Endothelial cell of umbilical vein (primary cell): ENCODE results near the gene TMOD1. TPM values are rescaled to one million over a fixed set of nuclear protein-coding genes. Genes with fewer than 3 reads are reported as not detected.

Experiments
- BruUV-seq: library from RNA; stranded (reverse); fragments of 400-500 nt; replicated peaks from 2 replicates; lab custom pipeline; 2021; lab: Mats Ljungman, UMichigan
- CTCF ChIA-PET: fragments of 300-600, 350-600 bp; sonication (Branson Sonifier 250); formaldehyde crosslinking; loops from one replicate; lab custom pipeline; 2021; ENCODE audit warnings: antibody characterized with exemption, inconsistent platforms; lab: Charles Lee
- POLR2A ChIA-PET: fragments of 300-600, 350-600 bp; sonication (Branson Sonifier 250); formaldehyde crosslinking; loops from one replicate; lab custom pipeline; 2021; ENCODE audit warnings: antibody characterized with exemption, inconsistent platforms; lab: Charles Lee
- DNase-seq: peaks from one replicate; pipeline ENCODE4 v3.0.0-alpha.2; 2011; ENCODE audit warnings: low read depth, low spot score
- FAIRE-seq: peaks from 2 replicates; lab custom pipeline; 2011; peaks lifted over from hg19 to GRCh38; lab: Jason Lieb, UNC
- H2AFZ ChIP-seq: 2 replicates; pipeline ENCODE4 v1.6.0; 2012; ENCODE audit warnings: low read depth, low read length, control low read depth, inconsistent platforms
- H3K27ac ChIP-seq: 2 replicates; pipeline ENCODE4 v1.5.1; 2011; ENCODE audit warnings: low read depth, mild to moderate bottlenecking, control low read depth, low read length, moderate library complexity; ENCODE audit not compliant: insufficient read depth
- H3K27me3 ChIP-seq, 2 experiments: 2 replicates each; pipeline versions ENCODE4 v1.6.0 to v1.6.1; 2011; ENCODE audit warnings: low read length in 2 of 2, mixed read lengths in 1 of 2; ENCODE audit not compliant: control insufficient read depth in 2 of 2, insufficient read depth in 2 of 2
- H3K36me3 ChIP-seq, 2 experiments: 2 replicates in 1 of 2; 3 replicates in 1 of 2; pipeline ENCODE4 v1.5.1; 2011; ENCODE audit warnings: low read length in 2 of 2, mild to moderate bottlenecking in 1 of 2, moderate library complexity in 1 of 2; ENCODE audit not compliant: control insufficient read depth in 2 of 2, insufficient read depth in 2 of 2; ENCODE audit errors: extremely low read depth in 1 of 2
- H3K4me1 ChIP-seq: 3 replicates; pipeline ENCODE4 v1.5.1; 2011; ENCODE audit warnings: mild to moderate bottlenecking, low read length; ENCODE audit not compliant: control insufficient read depth, insufficient read depth; ENCODE audit errors: extremely low read depth
- H3K4me2 ChIP-seq: 2 replicates; pipeline ENCODE4 v1.6.1; 2011; ENCODE audit warnings: low read length, control low read depth, mixed read lengths; ENCODE audit not compliant: insufficient read depth
- H3K4me3 ChIP-seq, 3 experiments: fragments of 200-600 bp in 1 of 3; sonication (generic), shearing (Covaris generic) in 1 of 3; replicated peaks in 1 of 3; 2 replicates each; pipeline ENCODE4 v1.5.1; 2011 to 2016; ENCODE audit warnings: control low read depth in 3 of 3, low read length in 3 of 3, mild to moderate bottlenecking in 2 of 3, inconsistent platforms in 1 of 3, low read depth in 1 of 3, moderate library complexity in 1 of 3; ENCODE audit not compliant: insufficient read depth in 1 of 3
- H3K79me2 ChIP-seq: 2 replicates; pipeline ENCODE4 v1.6.0; 2012; ENCODE audit warnings: low read length, inconsistent platforms; ENCODE audit not compliant: control insufficient read depth, insufficient read depth
- H3K9ac ChIP-seq: replicated peaks from 2 replicates; pipeline ENCODE3; 2011; ENCODE audit warnings: low read length, control low read depth; ENCODE audit not compliant: insufficient read depth; ENCODE audit errors: extremely low read depth
- H3K9me1 ChIP-seq: replicated peaks from 3 replicates; pipeline ENCODE4 v1.6.0; 2011; ENCODE audit warnings: mild to moderate bottlenecking, low read length; ENCODE audit not compliant: control insufficient read depth, insufficient read depth; ENCODE audit errors: extremely low read depth
- H3K9me3 ChIP-seq: replicated peaks from 2 replicates; pipeline ENCODE4 v1.5.1; 2012; ENCODE audit warnings: low read length, inconsistent platforms; ENCODE audit not compliant: control insufficient read depth, insufficient read depth
- H4K20me1 ChIP-seq: replicated peaks from 2 replicates; pipeline ENCODE3; 2011; ENCODE audit warnings: mild to moderate bottlenecking, low read length; ENCODE audit not compliant: control insufficient read depth, insufficient read depth; ENCODE audit errors: extremely low read depth
- CTCF ChIP-seq, 2 donors: IDR thresholded peaks; 1 replicate in 1 of 2; 2 replicates in 1 of 2; pipeline ENCODE4 v1.5.1; 2011; ENCODE audit warnings: low read length in 2 of 2, mild to moderate bottlenecking in 2 of 2, moderate library complexity in 2 of 2, control low read depth in 1 of 2, inconsistent platforms in 1 of 2, low read depth in 1 of 2; ENCODE audit not compliant: insufficient read depth in 1 of 2; ENCODE audit errors: extremely low read depth in 1 of 2
- EZH2 ChIP-seq: IDR thresholded peaks from 2 replicates; pipeline ENCODE4 v1.6.1; 2012; ENCODE audit warnings: borderline replicate concordance, low read depth, mild to moderate bottlenecking, moderate library complexity, low read length, inconsistent platforms; ENCODE audit not compliant: severe bottlenecking
- FOS ChIP-seq: IDR thresholded peaks from 2 replicates; pipeline ENCODE4 v1.6.1; 2011; ENCODE audit warnings: mild to moderate bottlenecking, low read length, moderate library complexity, borderline replicate concordance; ENCODE audit not compliant: insufficient read depth
- GATA2 ChIP-seq: IDR thresholded peaks from 2 replicates; pipeline ENCODE4 v1.7.0; 2011; ENCODE audit warnings: low read depth, mild to moderate bottlenecking, moderate library complexity, mixed read lengths, low read length; ENCODE audit not compliant: insufficient read length, insufficient read depth
- JUN ChIP-seq: IDR thresholded peaks from 2 replicates; pipeline ENCODE4 v1.6.1; 2011; ENCODE audit warnings: borderline replicate concordance, low read depth; ENCODE audit not compliant: insufficient read length, insufficient read depth
- MAX ChIP-seq: IDR thresholded peaks from 2 replicates; pipeline ENCODE4 v1.6.1; 2011; ENCODE audit not compliant: insufficient read depth, insufficient read length
- MYC ChIP-seq: IDR thresholded peaks from one replicate; pipeline ENCODE4 v1.6.1; 2011; ENCODE audit warnings: mild to moderate bottlenecking, low read depth, low read length
- POLR2A ChIP-seq: IDR thresholded peaks from 2 replicates; pipeline ENCODE4 v1.6.1; 2012; ENCODE audit warnings: low read depth, mild to moderate bottlenecking, control low read depth, low read length
- POLR2AphosphoS5 ChIP-seq: IDR thresholded peaks from 2 replicates; pipeline ENCODE4 v1.6.1; 2012; ENCODE audit warnings: low read depth, mild to moderate bottlenecking, control low read depth, low read length, moderate library complexity; ENCODE audit not compliant: insufficient read depth
- dilution Hi-C: fragments of 300-500 bp; cut with MboI; formaldehyde crosslinking; loops from one replicate; pipeline ENCODE4 v1.15.0; 2019; ENCODE audit warnings: low sequenced_read_pairs; ENCODE audit not compliant: extremely low pct_ligation_motif_present
- intact Hi-C: fragments of 100-400 bp; cut with micrococcal nuclease; formaldehyde crosslinking; loops from one replicate; pipeline ENCODE4 v1.10.0; 2022
- polyA plus RNA-seq, 4 experiments: library from polyadenylated mRNA; depleted of rRNA in 3 of 4; stranded (reverse) in 3 of 4; unstranded in 1 of 4; fragments of >200 nt; gene quantifications; 2 replicates each; pipeline versions ENCODE4 v1.2.1 to v1.2.3, GENCODE V29; 2011 to 2012; ENCODE audit warnings: missing spikeins in 1 of 4
- total RNA-seq: library from RNA; stranded (reverse); gene quantifications from 2 replicates; pipeline ENCODE4 v1.2.3, GENCODE V29; 2021

The TMOD1 gene
- total and polyA plus RNA-seq, 2 donors (not counting 3 experiments of a cell fraction or from before 2014, with no cell fraction given) = 0.26 to 1.4 TPM

GRCh38 chr9:97625620-97626019 lies 124.2 kb downstream of the TMOD1 start:
- no peaks in the 10 kb centered on the region for H3K9me1 ChIP-seq
- H3K4me3 ChIP-seq = no peak overlapping the region
- no peaks in the 10 kb centered on the region for H3K36me3 ChIP-seq
- FAIRE-seq (no peak), DNase-seq (no peak)
- no peak for TF ChIP-seq POLR2AphosphoS5
- no peak for TF ChIP-seq EZH2
- TF ChIP-seq POLR2A = no peak
- TF ChIP-seq JUN = no peak
- no peak for TF ChIP-seq MAX
- no peak for TF ChIP-seq MYC
- no peak for TF ChIP-seq FOS
- TF ChIP-seq CTCF (IDR thresholded peaks at IDR 0.05; ENCODE audit: extremely low read depth in 1 of 2, insufficient read depth in 1 of 2, low read depth in 1 of 2, low read length in 2 of 2) = no peak
- TF ChIP-seq GATA2 = no peak
- no peak overlapping the region for H3K27ac ChIP-seq
- intact Hi-C loops = no loop called here
- ChIA-PET CTCF (interaction anchor here (1.7 to 2.4 kb wide), 2 partner anchors 10 to 27 kb away, joined by 3 to 14 read pairs; no protein-coding TSS in a partner anchor), POLR2A (no interaction called here)
- no peak overlapping the region for H2AFZ ChIP-seq
- H3K9ac ChIP-seq = no peak overlapping the region
- no peaks in the 10 kb centered on the region for H3K4me1 ChIP-seq
- dilution Hi-C loops = no loop called here
- H3K79me2 ChIP-seq = peaks cover 15% of the 10 kb centered on the region
- H4K20me1 ChIP-seq = no peaks in the 10 kb centered on the region
- H3K27me3 ChIP-seq = no peaks in the 10 kb centered on the region
- BruUV-seq = no TSS peak
- no peak overlapping the region for H3K4me2 ChIP-seq
- H3K9me3 ChIP-seq = no peaks in the 10 kb centered on the region
